ENCODE measurements around the gene IFNB1. TPM values are rescaled to one million over a fixed set of nuclear protein-coding genes. Genes with fewer than 3 reads are reported as not detected.

Gene IFNB1
- total RNA-seq, 1 donor from 2014 or later = not detected

- no peaks in the 10 kb centered on the region for H3K27me3 ChIP-seq
- DNase-seq (no peak), ATAC-seq (peak; percentile 77)
- peaks cover 3% of the 10 kb centered on the region for H3K4me1 ChIP-seq
- intact Hi-C loops (cut with DNase I) = no loop called here
- H3K27ac ChIP-seq = peak overlapping the region; percentile 85
- H3K36me3 ChIP-seq = no peaks in the 10 kb centered on the region
- no peak for TF ChIP-seq CTCF (IDR thresholded peaks at IDR 0.05)
- peak overlapping the region; percentile 62 for H3K4me3 ChIP-seq
- H3K9me3 ChIP-seq = no peaks in the 10 kb centered on the region
Observed at GRCh38 chr9:21030389-21031035, 47.2 kb downstream of the IFNB1 start.

DNA sequence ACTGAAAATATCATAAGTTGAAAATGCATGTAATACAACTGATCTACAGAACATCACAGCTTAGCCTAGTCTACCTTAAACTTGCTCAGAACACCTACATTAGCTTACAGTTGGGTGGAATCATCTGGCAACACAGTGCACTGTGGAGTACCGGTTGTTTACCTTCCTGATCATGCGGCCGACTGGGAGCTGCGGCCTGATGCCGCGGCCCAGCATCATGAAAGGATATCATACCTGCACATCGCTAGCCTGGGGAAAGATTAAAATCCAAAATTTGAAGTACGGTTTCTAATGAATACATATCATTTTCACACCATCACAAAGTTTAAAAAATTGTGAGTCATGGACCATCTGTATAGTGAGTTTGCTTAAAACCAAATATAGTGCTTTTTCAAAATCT is 48.1 kb downstream of the IFNB1 start:
- H3K27ac ChIP-seq = no peak overlapping the region
- intact Hi-C loops (cut with DNase I) = no loop called here
- ATAC-seq (no peak), DNase-seq (no peak)
- no peaks in the 10 kb centered on the region for H3K27me3 ChIP-seq
- H3K36me3 ChIP-seq = no peaks in the 10 kb centered on the region
- H3K4me3 ChIP-seq = no peak overlapping the region
- no peaks in the 10 kb centered on the region for H3K9me3 ChIP-seq
- no peak for TF ChIP-seq CTCF (IDR thresholded peaks at IDR 0.05)
- H3K4me1 ChIP-seq = peaks cover 3% of the 10 kb centered on the region

- no peaks in the 10 kb centered on the region for H3K36me3 ChIP-seq
- intact Hi-C loops (cut with DNase I) = no loop called here
- no peaks in the 10 kb centered on the region for H3K27me3 ChIP-seq
- H3K27ac ChIP-seq = no peak overlapping the region
- H3K4me1 ChIP-seq = peaks cover 3% of the 10 kb centered on the region
- no peak for TF ChIP-seq CTCF (IDR thresholded peaks at IDR 0.05)
- DNase-seq (no peak), ATAC-seq (no peak)
- H3K4me3 ChIP-seq = no peak overlapping the region
- no peaks in the 10 kb centered on the region for H3K9me3 ChIP-seq
Observed at GRCh38 chr9:21028466-21028865, 49.3 kb downstream of the IFNB1 start.

GRCh38 chr9:21027295-21027694 is 50.4 kb downstream of the IFNB1 start:
- H3K4me3 ChIP-seq = no peak overlapping the region
- H3K9me3 ChIP-seq = no peaks in the 10 kb centered on the region
- H3K27me3 ChIP-seq = no peaks in the 10 kb centered on the region
- H3K27ac ChIP-seq = no peak overlapping the region
- peaks cover 3% of the 10 kb centered on the region for H3K4me1 ChIP-seq
- ATAC-seq = no peak
- no peak for TF ChIP-seq CTCF (IDR thresholded peaks at IDR 0.05)
- intact Hi-C loops (cut with DNase I) = no loop called here
- no peaks in the 10 kb centered on the region for H3K36me3 ChIP-seq
- no peak for DNase-seq

Other genes starting within 250 kb of the IFNB1 start
- 10.6 TPM for gene HACD4, start 46.3 kb downstream of the IFNB1 start, total RNA-seq
- not detected for gene IFNW1, start 63.9 kb upstream of the IFNB1 start, total RNA-seq
- not detected for gene IFNA21, start 88.7 kb upstream of the IFNB1 start, total RNA-seq
- not detected for gene IFNA4, start 109.6 kb upstream of the IFNB1 start, total RNA-seq
- not detected for gene IFNA7, start 124.3 kb upstream of the IFNB1 start, total RNA-seq
- not detected for gene IFNA10, start 129.2 kb upstream of the IFNB1 start, total RNA-seq
- gene IFNA16, start 139.4 kb upstream of the IFNB1 start, total RNA-seq = not detected
- gene IFNA17, start 150.3 kb upstream of the IFNB1 start, total RNA-seq = not detected
- not detected for gene IFNA14, start 162.1 kb upstream of the IFNB1 start, total RNA-seq
- gene IFNA5, start 227.4 kb upstream of the IFNB1 start, total RNA-seq = not detected

Data from upper lobe of right lung (tissue), 1 donor.